IMR-90 (cell line): ENCODE data around the gene NXPE3.

ENCODE experiments used
- BHLHE40 ChIP-seq: fragments of 150-350 bp; IDR thresholded peaks from 2 replicates; pipeline ENCODE4 v1.6.1; 2016; ENCODE audit warnings: mild to moderate bottlenecking, low read depth, low read length
- CTCF ChIP-seq: conservative IDR thresholded peaks from 2 replicates; pipeline ENCODE4 v1.5.1; 2012; ENCODE audit warnings: mild to moderate bottlenecking, low read depth, low read length, improper control_type of control experiment
- FOS ChIP-seq: fragments of 150-350 bp; IDR thresholded peaks from 2 replicates; pipeline ENCODE4 v1.6.1; 2016; ENCODE audit warnings: low read depth, low read length
- MXI1 ChIP-seq: IDR thresholded peaks from 2 replicates; pipeline ENCODE4 v1.6.1; 2012; ENCODE audit warnings: low read depth, mild to moderate bottlenecking, low read length, moderate library complexity, borderline replicate concordance
- NFE2L2 ChIP-seq: fragments of 150-350 bp; IDR thresholded peaks from 2 replicates; pipeline ENCODE4 v1.6.1; 2016; ENCODE audit warnings: low read depth, mild to moderate bottlenecking, low read length
- POLR2A ChIP-seq: IDR thresholded peaks from 2 replicates; pipeline ENCODE4 v1.6.1; 2012; ENCODE audit warnings: mild to moderate bottlenecking, low read depth, low read length
- RAD21 ChIP-seq: IDR thresholded peaks from 2 replicates; pipeline ENCODE4 v1.6.1; 2012; ENCODE audit warnings: low read length, improper control_type of control experiment
- RCOR1 ChIP-seq: IDR thresholded peaks from 2 replicates; pipeline ENCODE4 v1.6.1; 2012; ENCODE audit warnings: mild to moderate bottlenecking, low read length, improper control_type of control experiment; ENCODE audit not compliant: insufficient replicate concordance
- RFX5 ChIP-seq: IDR thresholded peaks from 2 replicates; pipeline ENCODE4 v1.8.0; 2012; ENCODE audit warnings: low read depth, mild to moderate bottlenecking, low read length, moderate library complexity
- SMC3 ChIP-seq: fragments of 150-350 bp; IDR thresholded peaks from 2 replicates; pipeline ENCODE4 v1.6.1; 2016; ENCODE audit warnings: low read depth, mild to moderate bottlenecking, antibody characterized with exemption, low read length, moderate library complexity
- USF2 ChIP-seq: fragments of 150-350 bp; IDR thresholded peaks from 2 replicates; pipeline ENCODE4 v1.6.1; 2017; ENCODE audit warnings: mild to moderate bottlenecking, antibody characterized with exemption, low read length, low read depth

GRCh38 chr3:101791778-101792177, 12.8 kb downstream of the NXPE3 start:
- TF ChIP-seq CTCF (no peak), POLR2A (no peak), SMC3 (no peak), RAD21 (no peak), FOS (no peak), RCOR1 (no peak), NFE2L2 (no peak), RFX5 (no peak), USF2 (no peak), MXI1 (no peak), BHLHE40 (no peak)
